ENCODE results near the gene C12orf43.
"Not testable (repeated sequence)": the region's sequence is repeated elsewhere in the genome, so short reads cannot be mapped to it uniquely, and the experiment has no call there.

Gene C12orf43

DNA sequence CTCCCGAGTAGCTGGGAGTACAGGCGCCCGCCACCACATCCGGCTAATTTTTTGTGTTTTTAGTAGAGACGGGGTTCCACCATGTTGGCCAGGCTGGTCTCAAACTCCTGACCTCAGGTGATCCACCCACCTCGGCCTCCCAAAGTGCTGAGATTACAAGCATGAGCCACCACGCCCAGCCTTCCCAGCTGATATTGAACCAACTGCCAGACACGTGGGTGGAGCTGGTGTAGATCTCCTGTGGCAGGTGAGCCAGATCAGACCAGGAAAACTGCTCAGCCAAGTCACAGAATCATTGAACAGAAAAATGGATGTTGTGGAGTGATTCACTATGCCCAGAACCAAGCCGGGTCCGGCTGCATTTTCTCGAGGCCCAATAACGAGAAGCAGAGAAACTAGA is 31.1 kb upstream of the C12orf43 start:
- H3K27ac ChIP-seq (ENCODE audit: insufficient read depth in 1 of 2, low read depth in 1 of 2, low read length in 2 of 2, poor library complexity in 1 of 2, severe bottlenecking in 2 of 2); H3K4me1 ChIP-seq (ENCODE audit: control extremely low read depth in 1 of 4, control insufficient read depth in 4 of 4, insufficient read depth in 4 of 4, low read length in 3 of 4); DNase-seq; H3K27me3 ChIP-seq (replicated peaks in 2 of 5; ENCODE audit: control insufficient read depth in 4 of 5, insufficient read depth in 5 of 5, low read length in 4 of 5); H3K9me3 ChIP-seq (ENCODE audit: control extremely low read depth in 1 of 5, control insufficient read depth in 4 of 5, insufficient read depth in 2 of 5, low read depth in 1 of 5, low read length in 4 of 5); POLR2A ChIA-PET; H3K36me3 ChIP-seq (ENCODE audit: control insufficient read depth in 4 of 4, insufficient read depth in 4 of 4, low read length in 3 of 4); H3K4me3 ChIP-seq (ENCODE audit: control insufficient read depth in 1 of 7, extremely low read depth in 1 of 7, insufficient read depth in 4 of 7, low read depth in 2 of 7, low read length in 6 of 7): not testable (repeated sequence)
- WGBS (ENCODE audit: insufficient coverage) = 90% methylated on average over 6 of the region's 12 CpGs
- CTCF ChIA-PET = interaction anchor here (1.5 kb wide), 1 partner anchor 18 kb away, joined by 3 read pairs; no protein-coding TSS in a partner anchor

DNA sequence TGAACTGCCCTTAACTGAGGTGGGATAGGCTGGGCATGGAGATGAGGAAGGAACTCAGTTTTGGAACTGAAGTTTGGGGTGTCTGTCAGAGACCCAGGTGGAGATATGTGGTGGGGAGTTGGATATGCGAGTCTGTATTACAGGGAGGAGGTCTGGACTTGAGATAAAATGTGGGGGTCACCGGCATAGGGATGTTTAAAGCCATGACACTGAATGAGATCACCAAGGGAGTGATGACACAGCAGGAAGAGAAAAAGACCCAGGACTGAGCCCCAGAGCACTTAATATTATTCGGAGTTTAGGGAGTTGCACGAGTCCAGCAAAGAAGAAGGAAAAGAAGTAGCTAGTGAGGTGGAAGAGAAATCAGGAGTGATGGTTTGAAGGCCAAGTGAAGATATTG is 26.8 kb upstream of the C12orf43 start:
- Histone ChIP-seq H3K4me3 (ENCODE audit: control insufficient read depth in 1 of 7, extremely low read depth in 1 of 7, insufficient read depth in 4 of 7, low read depth in 2 of 7, low read length in 6 of 7) (no peak overlapping the region), H3K36me3 (ENCODE audit: control insufficient read depth in 4 of 4, insufficient read depth in 4 of 4, low read length in 3 of 4) (no peaks in the 10 kb centered on the region), H3K4me1 (ENCODE audit: control extremely low read depth in 1 of 4, control insufficient read depth in 4 of 4, insufficient read depth in 4 of 4, low read length in 3 of 4) (peaks cover 2 to 12% (median 8%) of the 10 kb centered on the region in 4 experiments), H3K27me3 (replicated peaks in 2 of 5; ENCODE audit: control insufficient read depth in 4 of 5, insufficient read depth in 5 of 5, low read length in 4 of 5) (peaks cover 0 to 7% (median 0%) of the 10 kb centered on the region in 5 experiments), H3K9me3 (ENCODE audit: control extremely low read depth in 1 of 5, control insufficient read depth in 4 of 5, insufficient read depth in 2 of 5, low read depth in 1 of 5, low read length in 4 of 5) (no peaks in the 10 kb centered on the region), H3K27ac (ENCODE audit: insufficient read depth in 1 of 2, low read depth in 1 of 2, low read length in 2 of 2, poor library complexity in 1 of 2, severe bottlenecking in 2 of 2) (no peak overlapping the region)
- CTCF ChIA-PET = no interaction called here
- 88% methylated on average over 4 of the region's 4 CpGs for WGBS (ENCODE audit: insufficient coverage)
- no peak for DNase-seq
- POLR2A ChIA-PET = no interaction called here

DNA sequence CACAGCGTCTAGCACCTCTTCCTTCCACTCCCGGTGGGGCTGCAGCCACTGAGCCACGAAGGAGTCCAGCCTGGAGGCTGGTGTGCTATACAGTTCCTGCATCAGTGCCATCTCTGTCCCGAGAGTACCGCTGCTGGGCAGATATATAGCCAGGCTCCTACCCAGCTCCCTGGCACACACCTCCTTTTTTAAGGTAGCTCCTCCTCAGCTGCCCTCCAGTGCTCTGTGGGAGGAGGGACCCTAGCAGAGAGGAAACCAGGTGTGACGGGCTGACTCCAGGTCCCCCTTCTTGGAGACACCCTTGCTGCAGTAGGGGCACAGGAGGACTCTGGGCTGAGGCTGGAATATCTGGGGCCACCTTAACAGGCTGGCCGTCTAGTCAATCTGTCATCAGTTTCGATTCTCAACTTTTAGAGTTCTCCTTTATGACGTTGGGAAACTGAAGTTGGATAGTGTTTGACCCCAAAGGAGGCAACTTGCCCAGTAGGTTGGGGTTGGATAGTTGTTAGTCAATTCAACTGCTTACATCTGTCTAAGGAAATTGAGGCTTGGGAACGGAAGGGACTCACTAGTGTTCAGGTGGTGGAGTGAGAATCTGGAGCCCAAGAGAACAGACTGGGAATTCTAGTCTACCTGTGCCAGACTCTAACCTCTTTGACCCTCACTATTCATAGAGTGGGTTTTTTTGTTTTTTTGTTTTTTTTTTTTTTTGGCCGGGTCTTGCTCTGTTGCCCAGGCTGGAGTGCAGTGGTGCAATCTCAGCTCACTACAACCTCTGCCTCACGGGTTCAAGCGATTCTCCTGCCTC is 22.8 kb upstream of the C12orf43 start, which contains the start of gene OASL:
Gene OASL, minus strand, starts transcription at position 386 of the 808 bp plus-strand sequence. Its CDS starts 275 bp downstream, at position 111.
- Histone ChIP-seq H3K27me3 (replicated peaks in 2 of 5; ENCODE audit: control insufficient read depth in 4 of 5, insufficient read depth in 5 of 5, low read length in 4 of 5) (peaks cover 0 to 7% (median 0%) of the 10 kb centered on the region in 5 experiments), H3K4me3 (ENCODE audit: control insufficient read depth in 1 of 7, extremely low read depth in 1 of 7, insufficient read depth in 4 of 7, low read depth in 2 of 7, low read length in 6 of 7) (peak within 1 kb of the TSS; percentile 30 to 84 (median 67)), H3K9me3 (ENCODE audit: control extremely low read depth in 1 of 5, control insufficient read depth in 4 of 5, insufficient read depth in 2 of 5, low read depth in 1 of 5, low read length in 4 of 5) (no peaks in the 10 kb centered on the region), H3K27ac (ENCODE audit: insufficient read depth in 1 of 2, low read depth in 1 of 2, low read length in 2 of 2, poor library complexity in 1 of 2, severe bottlenecking in 2 of 2) (peak within 1 kb of the TSS in 1 of 2 experiments; percentile 38), H3K36me3 (ENCODE audit: control insufficient read depth in 4 of 4, insufficient read depth in 4 of 4, low read length in 3 of 4) (no peaks in the 10 kb centered on the region), H3K4me1 (ENCODE audit: control extremely low read depth in 1 of 4, control insufficient read depth in 4 of 4, insufficient read depth in 4 of 4, low read length in 3 of 4) (peaks cover 2 to 14% (median 9%) of the 10 kb centered on the region in 4 experiments)
- DNase-seq = peak in 2 of 3 donors; percentile 65 to 76
- 25% methylated on average over 9 of the region's 13 CpGs for WGBS (ENCODE audit: insufficient coverage)
- CTCF ChIA-PET = no interaction called here
- POLR2A ChIA-PET = no interaction called here

DNA sequence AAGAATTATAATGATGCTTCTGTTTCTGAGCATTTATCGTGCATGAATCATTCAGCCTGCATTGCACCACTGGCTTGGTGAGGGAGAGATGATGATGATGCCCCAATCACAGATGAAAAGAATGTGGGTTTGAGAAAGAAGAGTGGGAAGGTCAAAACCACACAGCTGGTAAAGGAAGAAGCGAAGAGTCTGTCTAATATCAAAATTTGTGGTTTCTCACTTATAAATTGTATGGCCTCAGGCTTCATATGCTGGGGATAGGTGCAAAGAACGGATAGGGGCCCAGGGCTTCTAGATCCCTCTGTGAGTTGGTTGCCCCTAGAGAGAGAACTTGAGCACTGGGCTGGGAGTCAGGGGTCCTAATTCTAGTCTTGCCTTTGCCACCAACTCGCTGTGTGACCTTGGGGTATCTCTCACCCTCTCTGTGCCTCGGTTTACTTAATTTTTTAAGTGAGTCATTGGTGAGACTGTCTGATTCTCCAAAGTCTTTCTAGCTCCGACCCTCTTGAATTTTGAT is 20.6 kb upstream of the C12orf43 start:
- no peaks in the 10 kb centered on the region for H3K9me3 ChIP-seq (ENCODE audit: control extremely low read depth in 1 of 5, control insufficient read depth in 4 of 5, insufficient read depth in 2 of 5, low read depth in 1 of 5, low read length in 4 of 5)
- H3K27ac ChIP-seq (ENCODE audit: insufficient read depth in 1 of 2, low read depth in 1 of 2, low read length in 2 of 2, poor library complexity in 1 of 2, severe bottlenecking in 2 of 2) = no peak overlapping the region
- ChIA-PET POLR2A (interaction anchor here (0.5 kb wide), 1 partner anchor 461 kb away, joined by 3 read pairs; no protein-coding TSS in a partner anchor), CTCF (interaction anchor here (0.9 to 2.0 kb wide), 2 partner anchors 9 to 21 kb away, joined by 3 to 7 read pairs; no protein-coding TSS in a partner anchor)
- no peak overlapping the region for H3K4me3 ChIP-seq (ENCODE audit: control insufficient read depth in 1 of 7, extremely low read depth in 1 of 7, insufficient read depth in 4 of 7, low read depth in 2 of 7, low read length in 6 of 7)
- H3K36me3 ChIP-seq (ENCODE audit: control insufficient read depth in 4 of 4, insufficient read depth in 4 of 4, low read length in 3 of 4) = no peaks in the 10 kb centered on the region
- H3K27me3 ChIP-seq (replicated peaks in 2 of 5; ENCODE audit: control insufficient read depth in 4 of 5, insufficient read depth in 5 of 5, low read length in 4 of 5) = peaks cover 0 to 7% (median 0%) of the 10 kb centered on the region in 5 experiments
- DNase-seq = peak in 2 of 3 donors; percentile 32 to 43
- WGBS (ENCODE audit: insufficient coverage) = 86% methylated on average over 3 of the region's 6 CpGs
- H3K4me1 ChIP-seq (ENCODE audit: control extremely low read depth in 1 of 4, control insufficient read depth in 4 of 4, insufficient read depth in 4 of 4, low read length in 3 of 4) = peaks cover 2 to 16% (median 9%) of the 10 kb centered on the region in 4 experiments

DNA sequence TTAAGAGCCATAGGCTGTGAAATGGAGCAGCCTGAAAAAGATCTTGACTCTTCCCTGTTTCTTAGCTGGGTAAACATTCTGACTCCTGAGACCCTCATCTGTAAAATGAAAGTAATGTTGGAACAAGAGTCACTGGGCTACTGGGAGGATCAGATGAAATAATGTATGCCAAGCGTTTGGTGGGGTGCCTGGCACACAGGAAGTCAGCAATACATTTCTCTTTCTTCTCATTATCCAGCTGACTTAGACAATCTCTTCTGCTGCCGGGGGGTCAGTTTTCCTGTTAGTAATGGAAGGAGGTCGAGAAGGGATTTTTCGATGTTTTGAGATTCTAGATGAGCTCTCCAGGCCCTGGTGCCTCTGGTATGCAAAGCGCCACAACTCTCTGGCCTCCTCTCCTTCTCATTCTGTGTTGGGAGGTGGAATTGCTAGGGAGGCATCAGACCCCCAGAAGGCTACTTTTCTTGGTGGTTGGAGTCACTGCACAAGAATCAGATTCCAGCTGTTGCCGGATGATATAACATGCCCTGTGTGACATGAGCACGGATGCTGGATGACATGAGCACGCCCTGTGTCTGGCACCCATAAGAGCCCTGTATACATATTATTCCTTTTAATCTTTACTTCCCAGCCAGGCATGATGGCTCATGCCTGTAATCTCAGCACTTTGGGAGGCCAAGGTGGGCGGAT is 18.5 kb upstream of the C12orf43 start:
- no peak overlapping the region for H3K27ac ChIP-seq (ENCODE audit: insufficient read depth in 1 of 2, low read depth in 1 of 2, low read length in 2 of 2, poor library complexity in 1 of 2, severe bottlenecking in 2 of 2)
- peaks cover 2 to 16% (median 9%) of the 10 kb centered on the region in 4 experiments for H3K4me1 ChIP-seq (ENCODE audit: control extremely low read depth in 1 of 4, control insufficient read depth in 4 of 4, insufficient read depth in 4 of 4, low read length in 3 of 4)
- 100% methylated on average over 5 of the region's 9 CpGs for WGBS (ENCODE audit: insufficient coverage)
- H3K36me3 ChIP-seq (ENCODE audit: control insufficient read depth in 4 of 4, insufficient read depth in 4 of 4, low read length in 3 of 4) = no peaks in the 10 kb centered on the region
- H3K27me3 ChIP-seq (replicated peaks in 2 of 5; ENCODE audit: control insufficient read depth in 4 of 5, insufficient read depth in 5 of 5, low read length in 4 of 5) = peaks cover 0 to 3% (median 0%) of the 10 kb centered on the region in 5 experiments
- no peak for DNase-seq
- H3K9me3 ChIP-seq (ENCODE audit: control extremely low read depth in 1 of 5, control insufficient read depth in 4 of 5, insufficient read depth in 2 of 5, low read depth in 1 of 5, low read length in 4 of 5) = no peaks in the 10 kb centered on the region
- ChIA-PET POLR2A (no interaction called here), CTCF (interaction anchor here (1.4 to 1.7 kb wide), 2 partner anchors 10 to 25 kb away, joined by 3 to 7 read pairs; no protein-coding TSS in a partner anchor)
- no peak overlapping the region for H3K4me3 ChIP-seq (ENCODE audit: control insufficient read depth in 1 of 7, extremely low read depth in 1 of 7, insufficient read depth in 4 of 7, low read depth in 2 of 7, low read length in 6 of 7)

DNA sequence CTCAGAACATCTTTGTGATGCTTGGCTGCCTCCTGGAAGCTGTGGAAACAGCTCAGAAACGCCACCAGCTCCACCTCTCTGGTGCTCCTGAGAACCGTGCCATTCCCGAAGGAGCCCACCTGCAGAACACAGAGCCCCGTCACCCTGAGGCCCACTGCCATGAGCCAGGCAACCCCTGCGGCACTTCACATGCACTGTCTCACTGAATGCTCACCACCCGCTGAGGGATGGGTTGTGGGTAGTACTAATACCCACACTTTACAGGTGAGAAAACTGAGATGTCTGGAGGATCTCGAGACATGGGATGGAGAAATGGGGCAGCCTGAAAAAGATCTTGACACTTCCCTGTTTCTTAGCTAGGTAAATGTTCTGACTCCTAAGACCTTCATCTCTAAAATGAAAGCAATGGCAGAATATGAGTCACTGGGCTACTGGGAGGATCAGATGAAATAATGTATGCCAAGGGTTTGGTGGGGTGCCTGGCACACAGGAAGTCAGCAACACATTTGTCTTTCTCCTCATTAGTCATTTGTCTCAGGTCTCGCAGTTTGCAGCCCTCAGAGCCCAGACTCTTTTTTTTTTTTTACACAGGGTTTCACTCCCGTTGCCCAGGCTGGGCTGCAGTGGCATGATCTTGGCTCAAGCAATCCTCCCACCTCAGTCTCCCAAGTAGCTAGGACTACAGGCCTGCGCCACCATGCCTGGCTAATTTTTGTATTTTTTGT is 17.5 kb upstream of the C12orf43 start:
- ChIA-PET CTCF (no interaction called here), POLR2A (no interaction called here)
- H3K4me1 ChIP-seq (ENCODE audit: control extremely low read depth in 1 of 4, control insufficient read depth in 4 of 4, insufficient read depth in 4 of 4, low read length in 3 of 4) = peaks cover 0 to 11% (median 5%) of the 10 kb centered on the region in 4 experiments
- H3K9me3 ChIP-seq (ENCODE audit: control extremely low read depth in 1 of 5, control insufficient read depth in 4 of 5, insufficient read depth in 2 of 5, low read depth in 1 of 5, low read length in 4 of 5) = no peaks in the 10 kb centered on the region
- H3K27me3 ChIP-seq (replicated peaks in 2 of 5; ENCODE audit: control insufficient read depth in 4 of 5, insufficient read depth in 5 of 5, low read length in 4 of 5) = peaks cover 0 to 3% (median 0%) of the 10 kb centered on the region in 5 experiments
- H3K4me3 ChIP-seq (ENCODE audit: control insufficient read depth in 1 of 7, extremely low read depth in 1 of 7, insufficient read depth in 4 of 7, low read depth in 2 of 7, low read length in 6 of 7) = no peak overlapping the region
- DNase-seq = peak in 2 of 3 donors; percentile 22 to 44
- H3K36me3 ChIP-seq (ENCODE audit: control insufficient read depth in 4 of 4, insufficient read depth in 4 of 4, low read length in 3 of 4) = no peaks in the 10 kb centered on the region
- H3K27ac ChIP-seq (ENCODE audit: insufficient read depth in 1 of 2, low read depth in 1 of 2, low read length in 2 of 2, poor library complexity in 1 of 2, severe bottlenecking in 2 of 2) = no peak overlapping the region
- WGBS (ENCODE audit: insufficient coverage) = 93% methylated on average over 6 of the region's 10 CpGs
